T-helper 2 cell treated with Interferon-gamma antibody and Interleukin-4, amounts not matched to agents 5 μg/mL and 100 μg/mL, for 36 hours (primary cell): ENCODE data around the gene MGAT2.
A peak's percentile ranks its signal among the peaks of the same experiment; 100 is the strongest.
"Not testable (repeated sequence)": the region's sequence is repeated elsewhere in the genome, so short reads cannot be mapped to it uniquely, and the experiment has no call there.

Experiments
- DNase-seq: peaks from one replicate; pipeline ENCODE4 v3.0.0; 2021; ENCODE audit warnings: low spot score
- H3K27ac Mint-ChIP-seq: one replicate; pipeline ENCODE4 v1.8.0; 2021; ENCODE audit warnings: mild to moderate bottlenecking, mixed read lengths
- H3K27me3 Mint-ChIP-seq: one replicate; pipeline ENCODE4 v1.8.0; 2021; ENCODE audit warnings: low read depth, mixed read lengths
- H3K36me3 Mint-ChIP-seq: one replicate; pipeline ENCODE4 v1.8.0; 2021; ENCODE audit warnings: low read depth, mixed read lengths
- H3K4me1 Mint-ChIP-seq: one replicate; pipeline ENCODE4 v1.8.0; 2021; ENCODE audit warnings: low read depth, mixed read lengths
- H3K4me3 Mint-ChIP-seq: one replicate; pipeline ENCODE4 v1.8.0; 2022; ENCODE audit warnings: mild to moderate bottlenecking, moderate library complexity, mixed read lengths
- H3K9me3 Mint-ChIP-seq: one replicate; pipeline ENCODE4 v1.8.0; 2021; ENCODE audit warnings: mixed read lengths

MGAT2 gene

GRCh38 chr14:49620182-49621113, at the start of gene MGAT2, which contains the start of gene RPL36AL:
Gene MGAT2 (plus strand): TSS chr14:49620799. CDS start chr14:49621269, 470 bp downstream.
Gene RPL36AL (minus strand): TSS chr14:49620626. CDS start chr14:49619104, 1,522 bp downstream.
- H3K27me3 Mint-ChIP-seq = no peaks in the 10 kb centered on the region
- H3K4me1 Mint-ChIP-seq = peaks cover 48% of the 10 kb centered on the region

GRCh38 chr14:49574038-49574437, 46.6 kb upstream of the MGAT2 start:
- H3K9me3 Mint-ChIP-seq = peaks cover 3% of the 10 kb centered on the region
- no peak overlapping the region for H3K4me3 Mint-ChIP-seq
- peaks cover 40% of the 10 kb centered on the region for H3K36me3 Mint-ChIP-seq
- H3K4me1 Mint-ChIP-seq = peaks cover 10% of the 10 kb centered on the region
- no peak for DNase-seq
- no peaks in the 10 kb centered on the region for H3K27me3 Mint-ChIP-seq
- H3K27ac Mint-ChIP-seq = no peak overlapping the region

More at GRCh38 chr14:49620182-49621113, at the start of gene MGAT2, which contains the start of gene RPL36AL:
- Mint-ChIP-seq H3K9me3 (no peaks in the 10 kb centered on the region), H3K36me3 (peaks cover 73% of the 10 kb centered on the region), H3K27ac (peak within 1 kb of the TSS; percentile 98), H3K4me3 (peak within 1 kb of the TSS; percentile 98)
- peak; percentile 97 for DNase-seq

GRCh38 chr14:49578141-49578540, 42.5 kb upstream of the MGAT2 start:
- peaks cover 51% of the 10 kb centered on the region for H3K36me3 Mint-ChIP-seq
- H3K4me1 Mint-ChIP-seq = peaks cover 35% of the 10 kb centered on the region
- peak overlapping the region; percentile 32 for H3K27ac Mint-ChIP-seq

DNA sequence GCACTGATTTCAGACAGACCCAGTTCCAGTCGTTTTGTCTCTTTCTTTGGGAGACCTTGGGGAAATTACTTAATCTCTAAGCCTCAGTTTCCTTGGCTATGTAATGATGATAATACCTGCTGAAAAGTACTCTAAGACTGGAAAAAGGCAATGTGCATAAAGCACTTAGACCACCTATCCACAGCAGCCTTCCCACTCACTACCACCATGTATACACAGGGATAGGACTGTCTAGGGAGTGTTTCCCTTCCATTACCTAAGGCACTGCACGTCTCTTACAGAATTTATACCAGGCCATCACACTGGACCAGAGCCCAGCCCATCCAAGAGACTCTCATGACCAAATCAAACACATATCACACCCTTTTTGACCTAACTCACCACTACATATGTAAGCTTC, 40.8 kb upstream of the MGAT2 start:
- Mint-ChIP-seq H3K9me3 (no peaks in the 10 kb centered on the region), H3K4me1 (peaks cover 48% of the 10 kb centered on the region), H3K4me3 (no peak overlapping the region), H3K27me3 (no peaks in the 10 kb centered on the region), H3K27ac (no peak overlapping the region), H3K36me3 (peaks cover 59% of the 10 kb centered on the region)
- no peak for DNase-seq

More at GRCh38 chr14:49578141-49578540, 42.5 kb upstream of the MGAT2 start:
- no peaks in the 10 kb centered on the region for H3K27me3 Mint-ChIP-seq
- DNase-seq = no peak
- no peaks in the 10 kb centered on the region for H3K9me3 Mint-ChIP-seq
- no peak overlapping the region for H3K4me3 Mint-ChIP-seq

GRCh38 chr14:49581209-49582112, 39.1 kb upstream of the MGAT2 start:
- Mint-ChIP-seq H3K27me3 (peaks cover 3% of the 10 kb centered on the region), H3K4me3 (no peak overlapping the region), H3K9me3 (no peaks in the 10 kb centered on the region), H3K27ac (peak overlapping the region; percentile 3), H3K4me1 (peaks cover 50% of the 10 kb centered on the region), H3K36me3 (peaks cover 65% of the 10 kb centered on the region)
- DNase-seq = no peak

DNA sequence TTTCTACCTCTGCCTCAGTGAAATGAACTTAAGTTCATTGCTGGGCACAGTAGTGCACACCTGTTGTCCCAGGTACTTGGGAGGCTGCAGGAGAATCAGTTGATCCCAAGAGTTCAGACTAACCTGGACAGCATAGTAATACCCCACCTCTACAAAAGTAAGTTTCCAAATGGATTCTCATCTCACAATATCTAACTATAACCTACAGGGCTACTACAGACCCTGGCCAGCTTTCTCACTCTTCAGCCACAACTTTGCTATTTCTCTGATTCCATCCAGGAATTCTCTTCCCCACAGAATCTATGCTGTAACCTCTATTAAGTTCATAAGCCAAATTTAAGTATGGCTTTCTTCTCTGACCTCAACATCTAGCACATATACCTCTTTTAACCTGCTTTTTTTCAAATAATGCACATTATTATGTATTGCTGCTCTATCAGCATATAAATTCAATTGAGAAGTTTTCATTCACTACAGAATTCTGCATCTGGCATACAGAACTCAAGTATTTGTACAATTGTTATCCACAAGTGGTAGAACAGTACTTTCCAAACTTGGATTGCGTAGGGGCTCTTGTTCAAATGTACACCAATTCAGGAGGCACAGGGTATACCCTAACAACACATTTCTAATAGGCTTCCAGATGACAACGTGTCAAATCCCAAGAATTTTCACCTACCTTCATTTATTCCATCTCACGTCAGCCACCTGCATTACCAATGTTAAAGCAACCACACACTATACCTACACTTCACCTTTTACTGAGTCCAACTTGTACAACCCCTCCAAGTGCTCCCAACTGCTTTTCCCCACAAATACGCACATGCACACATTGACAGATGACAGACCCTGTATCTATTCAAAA, 38.3 kb upstream of the MGAT2 start:
- no peak for DNase-seq
- Mint-ChIP-seq H3K4me3 (peak overlapping the region; percentile 5), H3K4me1 (peaks cover 56% of the 10 kb centered on the region)

GRCh38 chr14:49583629-49584028, 37.0 kb upstream of the MGAT2 start:
- H3K9me3 Mint-ChIP-seq = no peaks in the 10 kb centered on the region
- H3K27me3 Mint-ChIP-seq = peaks cover 5% of the 10 kb centered on the region
- H3K27ac Mint-ChIP-seq = peak overlapping the region; percentile 84
- H3K4me3 Mint-ChIP-seq = peak overlapping the region; percentile 88
- no peak for DNase-seq
- peaks cover 54% of the 10 kb centered on the region for H3K4me1 Mint-ChIP-seq
- H3K36me3 Mint-ChIP-seq = peaks cover 53% of the 10 kb centered on the region

More for the DNA sequence above, 38.3 kb upstream of the MGAT2 start:
- Mint-ChIP-seq H3K36me3 (peaks cover 61% of the 10 kb centered on the region), H3K9me3 (no peaks in the 10 kb centered on the region), H3K27ac (peak overlapping the region; percentile 35), H3K27me3 (peaks cover 5% of the 10 kb centered on the region)

GRCh38 chr14:49584058-49584457, 36.5 kb upstream of the MGAT2 start:
- peaks cover 53% of the 10 kb centered on the region for H3K36me3 Mint-ChIP-seq
- peak overlapping the region; percentile 88 for H3K4me3 Mint-ChIP-seq
- H3K4me1 Mint-ChIP-seq = peaks cover 50% of the 10 kb centered on the region
- H3K27me3 Mint-ChIP-seq = peaks cover 5% of the 10 kb centered on the region
- H3K9me3 Mint-ChIP-seq = no peaks in the 10 kb centered on the region
- peak overlapping the region; percentile 84 for H3K27ac Mint-ChIP-seq
- no peak for DNase-seq

DNA sequence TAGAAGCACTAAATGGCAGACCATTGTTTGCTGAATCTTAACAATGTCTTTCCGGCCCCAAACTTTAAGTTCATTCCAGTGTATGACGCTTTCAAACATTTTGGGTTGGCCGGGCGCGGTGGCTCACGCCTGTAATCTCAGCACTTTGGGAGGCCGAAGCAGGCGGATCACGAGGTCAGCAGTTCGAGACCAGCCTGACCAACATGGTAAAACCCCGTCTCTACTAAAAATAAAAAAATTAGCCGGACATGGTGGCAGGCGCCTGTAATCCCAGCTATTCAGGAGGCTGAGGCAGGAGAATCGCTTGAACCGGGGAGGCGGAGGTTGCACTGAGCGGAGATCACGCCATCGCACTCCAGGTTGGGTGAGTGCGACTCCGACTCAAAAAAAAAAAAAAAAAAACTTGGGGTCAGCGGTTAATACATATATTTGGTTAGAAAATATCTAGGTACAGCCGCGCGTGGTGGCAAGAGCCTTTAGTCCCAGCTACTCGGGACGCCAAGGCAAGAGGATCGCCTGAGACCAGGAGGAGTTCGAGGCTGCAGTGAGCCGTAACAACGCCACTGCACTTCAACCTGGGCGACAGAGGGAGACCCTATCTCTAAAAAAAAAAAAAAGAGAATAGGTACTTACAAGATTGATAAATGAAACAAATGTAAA, 35.5 kb upstream of the MGAT2 start:
- H3K27me3 Mint-ChIP-seq, DNase-seq, H3K9me3 Mint-ChIP-seq: not testable (repeated sequence)
- Mint-ChIP-seq H3K4me3 (peak overlapping the region; percentile 88), H3K36me3 (peaks cover 51% of the 10 kb centered on the region), H3K4me1 (peaks cover 45% of the 10 kb centered on the region), H3K27ac (peak overlapping the region; percentile 89)

DNA sequence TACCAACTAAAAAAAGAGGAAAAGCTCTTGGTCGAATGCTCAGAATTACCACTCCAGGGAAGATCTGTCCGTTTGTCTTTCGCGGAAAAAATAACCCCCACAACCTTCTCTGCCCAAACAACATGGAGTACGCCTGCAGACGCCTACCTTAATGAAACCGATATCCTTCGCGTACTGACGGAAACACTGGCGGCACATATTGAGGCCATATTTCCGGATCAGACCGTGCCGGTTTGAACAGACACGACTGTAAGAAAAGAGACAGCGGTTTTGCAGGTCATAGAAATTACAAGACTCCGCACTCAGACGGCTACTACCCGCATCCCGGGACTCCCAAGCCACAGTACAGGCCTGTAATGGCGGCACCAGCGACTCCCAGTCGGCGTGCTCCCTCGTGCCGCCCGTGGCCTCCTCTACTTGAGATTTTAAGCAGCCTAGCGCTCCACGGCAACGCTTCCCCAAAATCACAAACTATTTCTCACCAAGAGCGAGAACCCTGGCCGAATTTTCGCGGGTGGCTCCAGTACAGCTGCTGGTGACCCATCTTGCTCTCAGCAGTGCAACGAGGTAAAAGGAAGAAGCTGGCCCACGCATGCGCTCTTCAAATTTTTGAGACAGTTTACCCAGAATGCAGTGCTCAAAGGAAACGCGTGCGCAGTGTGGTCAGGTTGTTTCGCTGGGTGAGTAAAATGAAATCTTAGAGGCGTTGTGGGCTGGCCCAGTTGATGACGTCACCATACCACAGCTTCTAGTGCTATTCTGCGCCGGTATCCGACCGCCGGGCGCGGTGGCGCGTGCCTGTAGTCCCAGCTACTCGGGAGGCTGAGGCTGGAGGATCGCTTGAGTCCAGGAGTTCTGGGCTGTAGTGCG, 34.6 kb upstream of the MGAT2 start, which contains the start of gene RPS29:
Gene RPS29 (minus strand): TSS at position 578 of the 870 bp plus-strand sequence. CDS start 34 bp downstream, at position 544.
- peaks cover 43% of the 10 kb centered on the region for H3K4me1 Mint-ChIP-seq

GRCh38 chr14:49586673-49587460, 33.7 kb upstream of the MGAT2 start:
- Mint-ChIP-seq H3K4me1 (peaks cover 36% of the 10 kb centered on the region), H3K27ac (peak overlapping the region; percentile 89), H3K9me3 (no peaks in the 10 kb centered on the region), H3K4me3 (peak overlapping the region; percentile 88), H3K36me3 (peaks cover 41% of the 10 kb centered on the region), H3K27me3 (peaks cover 5% of the 10 kb centered on the region)
- DNase-seq = peak; percentile 63

More for the DNA sequence above, 34.6 kb upstream of the MGAT2 start, which contains the start of gene RPS29:
- DNase-seq = peak; percentile 99
- peak within 1 kb of the TSS; percentile 89 for H3K27ac Mint-ChIP-seq
- H3K36me3 Mint-ChIP-seq = peaks cover 49% of the 10 kb centered on the region
- H3K27me3 Mint-ChIP-seq = peaks cover 5% of the 10 kb centered on the region
- H3K9me3 Mint-ChIP-seq = no peaks in the 10 kb centered on the region
- H3K4me3 Mint-ChIP-seq = peak within 1 kb of the TSS; percentile 88
